Measurements from ENCODE around the gene B4GALT3.

Gene B4GALT3

DNA sequence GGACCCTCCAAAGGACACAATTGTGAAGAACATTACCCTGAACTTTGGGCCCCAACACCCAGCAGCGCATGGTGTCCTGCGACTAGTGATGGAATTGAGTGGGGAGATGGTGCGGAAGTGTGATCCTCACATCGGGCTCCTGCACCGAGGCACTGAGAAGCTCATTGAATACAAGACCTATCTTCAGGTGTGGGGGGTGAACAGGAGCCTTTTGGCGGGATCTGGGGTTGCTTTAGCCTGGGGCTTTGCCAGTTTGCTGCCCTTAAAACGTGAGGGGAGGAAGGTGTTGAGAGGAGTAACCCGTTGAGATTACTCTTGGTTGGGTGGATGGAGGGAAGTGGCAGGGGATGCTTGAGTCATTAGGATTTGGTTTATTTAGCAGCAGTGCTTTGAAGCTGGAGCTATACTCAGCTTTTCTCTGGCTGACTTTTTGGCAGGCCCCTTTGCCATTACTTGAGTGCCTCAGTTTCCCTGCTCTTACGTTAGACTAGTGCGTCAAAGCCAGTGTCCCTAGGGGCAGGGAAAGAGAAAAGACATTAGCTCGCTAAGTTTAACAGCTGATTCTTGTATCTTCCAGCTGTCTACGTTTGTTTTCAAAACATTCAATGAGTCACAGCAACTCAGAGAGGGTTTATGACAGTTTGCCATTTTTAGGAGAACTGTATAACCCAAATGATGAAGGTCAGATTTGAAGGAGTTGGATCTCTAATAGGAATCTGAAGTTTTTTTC lies 29.3 kb upstream of the B4GALT3 start:
- no peak for DNase-seq (ENCODE audit: low spot score)

DNA sequence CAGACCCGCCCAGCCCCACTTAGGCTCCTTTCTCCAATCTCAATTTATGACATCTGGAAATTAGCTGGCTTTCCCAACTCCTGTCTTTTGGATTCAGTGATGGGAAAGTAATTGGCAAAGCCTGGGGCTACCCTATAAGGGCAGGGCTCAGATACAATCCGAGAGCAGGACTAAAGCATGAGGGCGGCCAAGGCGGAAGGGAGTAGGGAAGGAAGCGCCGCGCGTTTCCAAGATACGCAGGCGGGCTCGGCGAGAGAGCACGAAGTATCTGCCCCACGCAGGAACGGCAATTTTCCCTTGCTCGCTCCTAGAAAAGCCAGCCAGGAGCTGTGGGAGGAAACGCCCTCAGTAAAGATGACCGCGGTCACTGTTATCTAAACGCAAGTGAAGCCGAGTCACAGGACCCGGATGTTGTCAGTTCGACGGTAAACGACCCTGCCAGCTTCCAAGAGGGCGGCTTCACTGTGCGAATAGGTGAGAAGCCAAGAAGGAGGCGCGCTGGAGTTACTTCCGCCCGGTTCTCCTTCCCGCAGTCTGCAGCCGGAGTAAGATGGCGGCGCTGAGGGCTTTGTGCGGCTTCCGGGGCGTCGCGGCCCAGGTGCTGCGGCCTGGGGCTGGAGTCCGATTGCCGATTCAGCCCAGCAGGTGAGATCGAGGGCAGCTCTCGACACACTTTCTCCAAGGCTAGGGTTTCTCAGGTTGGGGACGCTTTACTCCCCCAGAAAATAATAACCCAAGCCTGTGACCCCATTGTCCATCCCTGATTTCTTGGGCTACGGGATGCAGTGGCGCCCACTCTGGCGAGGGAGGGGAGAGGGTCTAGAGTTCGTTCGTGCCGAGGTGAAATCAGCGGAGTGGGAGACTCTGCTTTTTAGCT lies 24.8 kb upstream of the B4GALT3 start, which contains the start of gene NDUFS2:
Gene NDUFS2 (plus strand): TSS at position 532 of the 877 bp plus-strand sequence. CDS start 19 bp downstream, at position 551.
- peak; percentile 93 for DNase-seq (ENCODE audit: low spot score)

DNA sequence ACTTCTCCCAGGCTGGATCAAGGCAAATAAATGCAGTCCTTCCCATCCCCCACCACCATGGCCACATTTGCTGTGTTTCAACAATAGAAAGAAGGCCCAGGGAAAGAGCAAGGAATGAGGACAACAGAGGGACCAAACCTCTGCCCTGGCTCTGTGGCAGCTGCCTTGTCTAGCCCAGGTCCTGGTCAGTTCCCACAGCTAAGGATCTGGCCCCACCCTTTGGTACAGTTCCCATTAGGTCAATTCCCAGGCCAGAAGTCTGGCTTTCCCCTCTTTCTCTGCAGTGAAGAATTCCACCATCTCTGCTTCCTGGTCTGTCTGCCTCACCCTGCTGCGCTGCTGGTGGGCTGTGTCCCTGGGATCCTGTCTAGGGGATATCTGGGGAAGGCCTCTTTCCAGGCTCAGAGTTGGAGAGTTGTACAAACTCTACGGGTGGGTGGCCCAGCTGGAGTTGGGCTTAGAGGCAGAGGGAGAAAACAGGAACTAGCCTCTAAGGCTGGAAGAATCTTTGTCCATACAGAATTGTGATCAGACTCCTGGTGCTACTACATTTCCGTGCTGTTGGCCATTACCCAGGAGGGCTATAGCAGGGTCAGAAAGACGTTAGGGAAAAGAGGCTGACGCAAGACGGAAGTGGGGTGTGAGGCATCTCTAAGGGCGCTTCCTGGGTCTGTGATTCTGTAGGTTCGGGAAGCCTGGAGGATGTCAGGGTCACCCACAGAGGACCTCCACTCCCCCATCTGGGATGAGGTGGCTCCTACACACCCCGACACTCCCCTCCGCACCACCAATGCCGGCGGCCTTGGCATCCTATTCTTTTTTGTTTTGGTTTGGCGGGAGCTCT lies 23.9 kb upstream of the B4GALT3 start:
- DNase-seq (ENCODE audit: low spot score), result peak; percentile 65

DNA sequence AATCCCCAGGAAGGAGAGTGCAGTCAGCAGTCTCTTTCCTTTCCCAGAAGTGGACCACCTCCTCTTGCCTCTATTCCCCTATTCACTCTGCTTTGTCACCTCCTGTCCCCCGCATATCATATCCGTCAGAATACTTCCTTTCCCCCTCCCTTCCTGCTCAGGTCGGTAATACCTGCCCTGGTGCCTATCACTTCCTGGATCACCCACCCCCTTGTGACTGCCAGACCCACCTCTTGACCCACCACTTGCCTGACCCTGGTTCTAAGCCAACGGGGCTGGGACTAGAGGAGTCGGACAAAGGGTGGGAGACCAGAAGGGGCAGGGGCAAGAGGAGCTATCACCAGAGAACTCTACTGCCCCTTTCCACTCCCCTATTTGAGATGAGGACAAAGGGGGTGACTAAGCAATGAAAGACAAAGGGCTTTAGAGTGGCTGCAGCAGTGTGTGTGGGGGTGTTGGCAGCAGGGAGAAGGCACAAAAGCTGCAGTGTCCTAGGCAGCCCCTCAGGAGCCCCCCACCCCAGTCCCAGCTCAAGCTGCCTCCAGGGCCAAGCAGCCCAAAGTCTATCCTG lies 23.2 kb upstream of the B4GALT3 start:
- no peak for DNase-seq (ENCODE audit: low spot score)

DNA sequence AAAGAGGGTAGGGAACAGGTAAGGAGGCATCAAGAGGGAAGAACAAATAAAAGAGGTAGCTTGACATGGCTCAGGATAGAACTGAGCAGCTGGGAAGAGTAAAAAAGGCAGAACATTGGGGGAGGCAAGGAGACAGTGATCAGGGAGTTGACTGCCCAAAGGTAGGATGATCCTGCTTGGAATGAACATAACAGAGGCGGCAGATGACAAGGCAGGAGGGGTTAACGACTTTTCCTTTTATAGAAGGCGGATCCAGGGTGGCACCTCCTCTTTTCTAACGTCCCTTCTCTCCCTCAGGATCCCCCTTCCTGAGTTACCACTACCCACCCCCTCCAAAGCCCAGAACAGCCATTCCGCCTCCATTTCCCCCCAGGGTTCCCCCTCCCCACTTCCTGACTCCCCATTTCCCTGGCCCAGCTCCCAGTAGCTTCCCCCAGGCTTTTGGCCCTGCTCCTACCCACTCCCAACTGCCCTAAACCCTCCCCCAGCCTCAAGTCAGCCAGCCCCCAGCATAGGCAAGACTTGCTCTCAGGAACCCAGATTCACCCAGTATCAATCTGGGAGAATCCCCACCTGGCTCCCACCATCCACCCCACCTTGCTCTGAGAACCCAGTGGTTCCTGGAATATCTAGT lies 22.3 kb upstream of the B4GALT3 start:
- DNase-seq (ENCODE audit: low spot score), result no peak

DNA sequence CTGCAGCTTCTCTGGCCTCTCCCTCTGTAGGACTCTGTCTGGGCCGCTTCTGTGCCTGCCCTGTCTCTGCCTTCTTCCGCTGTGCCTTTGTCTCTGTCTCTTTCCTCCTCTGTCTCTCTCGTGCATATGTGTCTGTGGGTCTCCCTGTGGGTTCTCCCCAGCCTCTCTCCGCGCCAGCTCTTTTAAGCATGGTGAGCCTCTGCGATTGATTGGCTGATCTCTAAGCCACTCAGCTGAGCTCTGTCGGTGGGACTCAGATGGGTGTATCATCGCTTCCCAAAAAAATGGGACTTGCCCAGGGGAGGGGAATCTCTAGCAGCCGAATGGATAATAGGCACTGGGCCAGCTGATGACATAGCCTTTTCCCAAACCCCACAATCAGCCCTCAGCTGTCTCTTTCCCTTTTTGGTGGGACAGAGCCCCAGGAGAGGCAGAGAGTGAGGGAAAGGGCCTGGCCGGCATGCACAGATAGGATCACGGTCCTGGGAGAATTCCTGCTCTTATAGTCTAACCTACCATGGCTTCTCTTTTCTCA lies 21.7 kb upstream of the B4GALT3 start, which contains the start of gene ADAMTS4:
Gene ADAMTS4 (minus strand): TSS at position 158 of the 535 bp plus-strand sequence. CDS start 427 bp downstream, outside the sequence.
- peak; percentile 87 for DNase-seq (ENCODE audit: low spot score)

DNA sequence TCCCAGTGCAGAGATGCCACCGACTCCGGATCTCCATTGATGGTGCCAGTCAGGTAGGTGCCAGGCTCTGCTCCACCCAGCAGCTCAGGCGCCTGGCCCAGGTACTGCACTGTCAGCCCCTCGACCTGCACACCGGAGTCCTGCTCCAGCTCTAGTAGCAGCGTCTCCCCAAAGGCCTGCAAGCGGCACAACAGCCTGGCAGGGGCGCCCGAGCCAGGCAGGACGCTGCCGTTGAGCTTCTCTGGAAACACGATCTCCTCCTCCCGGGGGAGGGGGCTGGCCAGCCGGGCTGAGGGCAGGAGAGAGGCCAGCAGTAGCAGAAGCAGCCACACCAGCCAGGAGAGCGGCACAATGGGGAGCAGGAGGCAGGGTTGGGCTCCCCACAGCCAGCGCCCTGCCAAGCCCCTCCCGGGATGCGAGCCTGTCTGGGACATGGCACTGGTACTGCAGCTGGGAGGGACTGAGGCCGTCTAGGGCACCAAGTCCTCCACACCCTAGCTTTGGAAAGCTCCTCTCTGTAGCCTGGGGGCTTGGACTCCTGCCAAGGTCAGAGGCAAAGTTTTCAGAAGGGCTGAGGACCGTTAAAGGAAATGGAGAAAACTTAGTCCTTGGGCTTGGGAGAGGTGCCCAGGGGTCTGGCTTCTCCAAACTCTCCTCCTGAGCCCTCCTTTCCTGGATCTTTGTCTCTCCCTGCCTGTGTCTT lies 21.0 kb upstream of the B4GALT3 start:
- peak; percentile 56 for DNase-seq (ENCODE audit: low spot score)

DNA sequence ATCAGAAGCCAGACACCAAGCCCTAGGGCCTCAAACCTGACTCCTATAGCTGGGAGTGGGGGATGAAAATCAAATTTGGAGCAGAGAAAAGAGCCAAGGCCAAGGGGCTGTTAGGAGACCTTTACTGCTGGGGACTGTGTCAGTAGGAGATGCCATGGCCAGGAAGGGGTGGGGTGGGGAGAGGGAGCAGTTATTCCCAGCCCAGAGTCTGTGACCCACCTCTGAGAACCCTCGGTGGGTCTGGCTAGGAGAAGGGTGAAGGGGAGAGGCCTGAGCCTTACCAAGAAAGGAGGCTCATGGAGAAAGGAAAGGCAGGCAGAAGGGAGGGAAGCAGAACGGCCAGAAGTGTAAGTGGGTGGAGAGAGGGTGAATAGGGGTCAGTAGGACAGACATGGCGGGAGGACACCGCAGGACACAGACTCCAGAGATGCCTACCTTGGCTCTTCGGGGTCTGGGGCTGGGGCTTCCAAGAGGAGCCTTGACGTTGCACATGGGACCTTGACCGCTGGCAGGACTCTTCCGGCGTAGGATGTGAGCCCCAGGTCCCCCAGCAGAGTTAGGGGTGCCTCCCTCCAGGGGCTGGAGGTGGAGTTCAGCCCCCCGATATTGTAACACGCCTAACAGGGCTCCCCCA lies 20.4 kb upstream of the B4GALT3 start:
- no peak for DNase-seq (ENCODE audit: low spot score)

DNA sequence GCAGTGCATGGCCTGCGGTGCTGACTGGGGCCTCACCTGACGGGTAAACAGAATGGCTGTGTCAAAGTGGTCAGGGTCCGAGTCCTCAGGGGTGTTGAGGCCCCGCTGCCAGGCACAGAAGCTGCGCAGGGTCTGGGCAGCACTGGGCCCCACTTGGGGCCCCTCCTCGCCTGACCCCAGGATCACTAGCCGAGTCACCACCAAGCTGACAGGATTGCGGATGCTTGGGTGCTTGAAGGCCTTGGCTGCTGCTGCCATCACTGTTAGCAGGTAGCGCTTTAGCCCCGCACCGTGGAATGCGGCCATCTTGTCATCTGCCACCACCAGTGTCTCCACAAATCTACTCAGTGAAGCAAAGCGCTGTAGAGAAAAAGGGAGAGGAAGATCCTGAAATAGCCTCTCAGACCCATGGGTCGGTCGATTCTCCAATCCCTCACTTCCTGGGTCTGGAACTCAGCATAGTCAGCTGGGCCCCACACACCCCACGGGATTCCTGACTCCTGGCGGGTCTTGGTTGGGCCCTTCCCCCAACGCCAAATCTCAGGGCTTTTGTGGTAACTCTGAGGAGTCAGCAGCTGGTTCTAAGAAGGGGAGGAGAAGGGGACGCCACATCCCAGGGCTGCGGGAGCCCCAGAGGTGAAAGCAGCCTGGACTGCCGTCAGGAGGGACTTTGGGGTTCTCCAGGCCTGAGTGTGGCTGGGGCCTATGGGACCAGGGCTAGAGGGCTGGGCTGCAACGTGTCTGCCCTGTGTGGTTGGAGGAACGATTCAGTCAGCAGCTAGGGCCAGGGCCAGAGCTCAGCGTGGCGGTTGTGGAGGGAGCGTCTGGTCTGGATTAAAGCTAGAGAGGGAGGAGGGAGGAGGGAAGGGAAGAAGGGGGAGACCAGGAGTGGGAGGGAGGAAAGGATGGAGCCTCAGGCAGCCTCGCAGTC lies 19.5 kb upstream of the B4GALT3 start:
- DNase-seq (ENCODE audit: low spot score), result peak; percentile 89

DNA sequence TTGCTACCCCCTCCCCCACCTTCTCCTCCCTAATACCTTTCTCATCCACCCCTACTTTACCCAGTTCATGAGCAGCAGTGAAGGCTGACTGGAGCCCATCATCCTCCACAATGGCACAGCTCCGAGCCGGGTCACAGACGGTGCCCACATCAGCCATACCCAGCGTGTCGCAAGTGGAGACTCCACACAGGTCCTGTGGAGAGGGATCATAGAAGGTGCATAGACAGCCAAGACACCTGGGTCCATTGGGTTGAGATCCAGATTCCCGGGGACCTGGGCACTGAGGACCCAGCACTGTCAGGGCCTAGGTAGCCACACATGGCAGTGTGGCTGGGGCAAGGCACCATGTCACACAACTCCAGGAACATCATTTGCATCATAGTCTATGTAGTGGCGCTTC lies 18.8 kb upstream of the B4GALT3 start:
- DNase-seq (ENCODE audit: low spot score), result no peak

DNA sequence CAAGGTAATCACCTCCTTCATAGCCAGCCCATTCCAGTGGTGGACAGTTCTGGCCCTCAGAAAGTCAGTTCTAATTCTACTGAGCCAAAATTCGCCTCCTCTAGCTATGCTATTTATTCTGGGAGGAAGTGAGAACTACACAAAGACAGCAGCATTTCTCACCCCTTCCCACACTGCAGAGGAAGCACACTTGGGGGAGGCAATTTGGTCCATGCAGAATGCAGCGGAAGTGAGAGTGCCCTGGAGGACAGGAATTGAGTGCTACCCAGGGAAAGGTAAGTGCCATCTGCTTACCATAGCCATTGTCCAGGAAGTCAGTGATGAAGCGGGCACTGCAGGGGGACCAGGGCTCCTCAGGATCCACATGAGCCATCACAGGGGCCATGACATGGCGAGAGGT lies 17.9 kb upstream of the B4GALT3 start:
- DNase-seq (ENCODE audit: low spot score), result no peak

DNA sequence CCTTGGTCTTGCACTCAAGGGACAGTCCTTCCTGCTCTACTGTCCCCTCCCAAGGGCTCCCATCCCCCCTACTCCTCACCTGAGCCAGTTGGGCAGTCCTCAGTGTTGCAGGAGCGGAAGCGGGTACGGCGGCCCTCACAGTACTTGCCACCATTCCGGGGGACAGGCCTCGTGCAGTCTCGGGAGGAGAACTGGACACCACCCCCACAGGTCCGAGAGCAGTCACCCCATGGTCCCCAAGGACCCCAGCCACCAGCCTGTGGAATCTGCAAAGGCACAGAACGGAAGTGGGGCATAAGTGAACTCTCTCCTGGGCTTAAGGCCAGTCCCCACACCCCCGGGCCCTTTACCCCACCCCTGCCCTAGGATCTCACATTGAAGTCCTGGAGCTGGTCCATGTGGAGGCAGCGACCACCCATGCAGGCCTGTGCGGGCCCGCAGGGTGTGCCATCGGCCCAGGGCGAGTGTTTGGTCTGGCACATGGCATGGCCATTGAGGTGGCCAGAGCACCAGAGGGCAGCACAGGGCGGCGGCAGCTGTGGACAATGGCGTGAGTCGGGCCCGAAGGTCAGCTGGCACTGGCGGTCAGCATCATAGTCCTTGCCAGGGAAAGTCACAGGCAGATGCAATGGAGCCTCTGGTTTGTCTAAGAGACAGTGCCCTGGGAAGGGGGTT lies 16.4 kb upstream of the B4GALT3 start:
- DNase-seq (ENCODE audit: low spot score), result no peak

DNA sequence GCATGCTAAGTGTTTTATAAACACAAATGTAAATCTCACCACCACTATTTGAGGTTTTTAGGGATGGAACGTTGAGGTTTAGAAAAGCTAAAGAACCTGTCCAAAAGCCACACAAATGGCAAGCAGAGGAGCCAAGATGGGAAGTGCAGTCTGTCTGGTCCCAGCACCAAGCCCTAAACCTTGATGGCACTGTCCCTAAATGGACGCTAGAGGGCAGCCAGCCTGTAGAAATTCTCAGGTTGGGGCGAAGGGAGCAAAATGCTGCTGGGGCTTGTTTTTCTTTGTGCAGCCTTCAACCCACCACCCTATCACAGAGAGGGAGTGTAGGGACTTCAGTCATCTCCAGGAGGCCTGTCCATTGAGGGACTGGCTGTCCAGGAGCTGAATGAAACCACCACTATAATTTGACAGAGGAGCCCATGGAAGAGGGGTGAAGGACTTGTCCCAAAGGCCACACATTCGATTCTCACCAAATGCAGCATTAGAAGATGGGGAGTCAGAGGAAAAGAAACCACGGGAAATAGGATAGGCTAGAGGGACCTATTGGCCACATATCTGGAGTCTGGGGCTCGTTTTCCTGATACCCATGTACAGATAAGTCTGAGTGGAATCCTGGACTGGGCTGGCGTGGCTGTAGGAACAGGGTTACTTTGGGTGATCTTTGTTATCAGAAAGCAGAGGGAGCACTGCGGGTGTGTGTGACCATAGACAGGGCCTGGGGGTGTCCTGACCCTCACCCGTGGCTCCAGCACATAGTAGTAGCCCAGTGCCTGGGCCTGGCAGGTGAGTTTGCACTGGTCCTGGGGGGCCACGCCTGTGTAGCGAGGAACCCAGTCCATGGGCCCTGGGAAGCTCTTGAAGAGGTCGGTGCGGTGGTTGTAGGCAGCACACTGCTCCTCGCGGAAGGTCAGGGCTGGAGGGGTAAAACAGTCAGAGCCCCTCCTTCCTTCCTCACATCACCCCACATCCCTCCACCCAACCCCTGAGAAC lies 15.5 kb upstream of the B4GALT3 start:
- DNase-seq (ENCODE audit: low spot score), result peak; percentile 84

DNA sequence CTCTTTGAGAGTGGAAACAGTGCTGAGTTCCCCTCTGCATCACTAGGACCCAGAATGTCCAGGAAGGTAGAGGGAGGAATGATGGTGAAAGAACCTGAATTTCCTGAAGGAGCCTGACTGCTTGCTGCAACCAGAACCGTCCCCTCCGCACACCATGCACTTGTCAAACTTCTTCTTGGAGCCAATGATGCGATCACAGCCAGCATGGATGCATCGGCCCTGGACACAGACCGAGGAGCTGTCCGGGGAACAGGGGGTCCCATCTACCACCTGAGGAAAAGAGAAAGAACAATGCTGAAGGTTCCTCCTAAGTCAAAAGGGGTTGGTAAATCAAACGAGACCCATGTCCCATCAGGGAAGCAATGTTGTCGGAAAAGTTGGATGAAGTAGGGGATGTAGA lies 14.7 kb upstream of the B4GALT3 start:
- no peak for DNase-seq (ENCODE audit: low spot score)

DNA sequence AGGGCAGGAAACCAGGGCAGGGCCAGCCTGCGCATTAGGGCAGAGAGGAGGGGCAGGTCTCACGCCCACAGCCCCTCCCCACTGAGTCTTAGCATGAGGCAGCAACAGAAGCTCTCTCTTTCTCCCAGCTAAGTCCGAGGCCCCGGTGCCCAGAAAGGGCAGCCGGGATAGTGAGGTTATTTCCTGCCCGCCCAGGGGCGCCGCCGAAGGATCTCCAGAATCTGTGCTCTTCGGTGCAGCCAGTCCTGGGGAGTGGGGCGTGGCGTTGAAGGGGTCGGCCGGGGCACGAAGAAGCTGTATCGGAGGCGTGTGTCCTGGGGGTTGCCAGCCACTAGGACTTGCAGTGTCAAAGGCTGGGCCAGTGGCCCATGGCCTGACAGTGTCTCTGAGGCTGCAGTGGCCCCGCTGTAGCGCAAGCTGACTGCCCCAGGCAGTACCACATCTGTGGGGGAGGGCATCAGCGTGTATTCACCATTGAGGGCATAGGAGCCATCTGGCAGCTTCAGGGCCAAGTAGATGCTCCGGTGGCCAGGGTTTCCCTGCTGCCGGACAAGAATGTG lies 13.7 kb upstream of the B4GALT3 start:
- no peak for DNase-seq (ENCODE audit: low spot score)

DNA sequence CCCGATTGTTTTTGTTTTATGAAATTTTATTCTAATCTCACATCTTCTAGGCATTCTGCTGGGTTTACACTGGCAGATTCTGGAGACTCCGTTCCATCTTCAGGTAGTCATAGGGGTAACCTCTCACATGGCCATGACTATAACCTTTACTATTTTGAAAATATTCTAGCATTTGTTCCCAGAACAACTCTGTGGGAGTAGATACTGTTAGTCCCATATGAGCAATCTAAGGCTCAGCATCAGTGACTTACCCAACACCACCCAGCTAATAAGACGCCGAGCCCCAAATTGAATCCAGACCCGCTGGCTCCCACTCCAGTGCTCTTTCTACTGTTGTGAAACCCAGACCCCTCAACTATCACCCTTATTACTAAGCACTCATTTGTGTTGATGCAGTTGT lies 11.7 kb upstream of the B4GALT3 start:
- no peak for DNase-seq (ENCODE audit: low spot score)

DNA sequence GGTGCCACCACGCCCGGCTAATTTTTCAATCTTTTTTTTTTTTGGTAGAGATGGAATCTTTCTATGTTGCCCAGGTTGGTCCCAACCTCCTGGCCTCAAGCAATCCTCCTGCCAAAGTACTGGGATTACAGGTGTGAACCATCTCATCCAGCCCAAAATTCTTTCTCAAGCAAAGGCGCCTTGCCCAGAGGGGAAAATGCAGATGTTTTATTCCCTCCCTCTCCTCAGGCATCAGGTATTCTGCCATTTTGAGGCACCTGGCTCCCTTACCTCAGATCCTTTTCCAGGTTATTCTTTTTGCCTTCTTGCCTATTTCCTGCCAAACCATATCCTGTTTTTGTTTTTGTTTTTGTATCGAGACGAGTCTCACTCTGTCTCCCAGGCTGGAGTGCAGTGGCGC lies 11.1 kb upstream of the B4GALT3 start:
- DNase-seq (ENCODE audit: low spot score), result no peak
